SU-DHL-6 (cell line): ENCODE measurements around the gene OGDH.
A peak's percentile ranks its signal among the peaks of the same experiment; 100 is the strongest.

Source experiments
- H2AFZ ChIP-seq: fragments of 200-600 bp; sonication (generic); 2 replicates; pipeline ENCODE4 v1.6.1; 2014; ENCODE audit warnings: low read depth, mild to moderate bottlenecking, moderate library complexity, mixed read lengths, antibody characterized with exemption, low read length; ENCODE audit not compliant: severe bottlenecking
- H3F3A ChIP-seq: fragments of 200-600 bp; shearing (Covaris generic); 2 replicates; pipeline ENCODE4 v1.6.0; 2016; ENCODE audit warnings: antibody characterized with exemption, mild to moderate bottlenecking; ENCODE audit not compliant: insufficient read depth
- H3K27ac ChIP-seq: fragments of 200-600 bp; sonication (generic); 2 replicates; pipeline ENCODE4 v1.5.1; 2016; ENCODE audit warnings: low read depth, mild to moderate bottlenecking, low read length, moderate library complexity, mixed read lengths
- H3K27me3 ChIP-seq: fragments of 200-600 bp; sonication (generic), shearing (Covaris generic); 2 replicates; pipeline ENCODE4 v1.6.0; 2014; ENCODE audit warnings: mild to moderate bottlenecking, low read length
- H3K36me3 ChIP-seq: fragments of 200-600 bp; sonication (generic); 2 replicates; pipeline ENCODE4 v1.6.1; 2014; ENCODE audit warnings: mild to moderate bottlenecking, low read length, mixed read lengths
- H3K4me2 ChIP-seq: fragments of 300-600, 200-600 bp; shearing (Covaris generic), sonication (generic); 2 replicates; pipeline ENCODE4 v1.6.0; 2014; ENCODE audit warnings: low read length, low read depth, mild to moderate bottlenecking; ENCODE audit not compliant: poor library complexity, severe bottlenecking
- H3K4me3 ChIP-seq: fragments of 200-600 bp; sonication (generic); 2 replicates; pipeline ENCODE4 v1.5.1; 2014; ENCODE audit warnings: antibody characterized with exemption, low read length, mild to moderate bottlenecking, mixed read lengths; ENCODE audit not compliant: insufficient read depth, poor library complexity, severe bottlenecking
- H3K79me2 ChIP-seq: fragments of 200-600 bp; sonication (generic); 2 replicates; pipeline ENCODE4 v1.6.1; 2014; ENCODE audit warnings: mild to moderate bottlenecking, low read length, moderate library complexity; ENCODE audit not compliant: insufficient read depth
- H3K9ac ChIP-seq: fragments of 200-600 bp; sonication (generic); 2 replicates; pipeline ENCODE4 v1.7.0; 2014; ENCODE audit warnings: mild to moderate bottlenecking, low read length
- H3K9me2 ChIP-seq: fragments of 200-600 bp; sonication (generic); replicated peaks from 2 replicates; pipeline ENCODE4 v1.6.1; 2014; ENCODE audit warnings: low read length; ENCODE audit not compliant: insufficient read depth
- H3K9me3 ChIP-seq: fragments of 200-600 bp; sonication (generic); 2 replicates; pipeline ENCODE4 v1.6.1; 2014; ENCODE audit warnings: low read length, mixed read lengths; ENCODE audit not compliant: insufficient read depth
- H4K20me1 ChIP-seq: fragments of 200-600 bp; sonication (generic); 2 replicates; pipeline ENCODE4 v1.6.1; 2014; ENCODE audit warnings: low read depth, mild to moderate bottlenecking, antibody characterized with exemption, low read length, moderate library complexity, mixed read lengths
- CTCF ChIP-seq: fragments of 200-600 bp; sonication (generic); IDR thresholded peaks from one replicate; pipeline ENCODE4 v1.5.1; 2017; ENCODE audit warnings: antibody characterized with exemption, mild to moderate bottlenecking, low read length, moderate library complexity; ENCODE audit not compliant: insufficient read depth, poor library complexity, severe bottlenecking
- EZH2phosphoT487 ChIP-seq: fragments of 200-600 bp; sonication (generic), shearing (Covaris generic); conservative IDR thresholded peaks from 2 replicates; pipeline ENCODE4 v1.6.1; 2018; ENCODE audit warnings: mild to moderate bottlenecking, antibody characterized with exemption, low read length, moderate library complexity, mixed read lengths

The OGDH gene

GRCh38 chr7:44569959-44570358 lies 36.5 kb upstream of the OGDH start:
- Histone ChIP-seq H3K9me3 (no peaks in the 10 kb centered on the region), H3K9ac (no peak overlapping the region), H4K20me1 (no peaks in the 10 kb centered on the region), H3K4me3 (no peak overlapping the region), H3K4me2 (no peak overlapping the region), H3K27ac (no peak overlapping the region), H3K79me2 (peaks cover 37% of the 10 kb centered on the region), H3K36me3 (peaks cover 25% of the 10 kb centered on the region), H3K9me2 (no peaks in the 10 kb centered on the region), H3K27me3 (no peaks in the 10 kb centered on the region), H2AFZ (no peak overlapping the region), H3F3A (0 out of 2 replicates have a peak, but pooled peaks cover 3% of the 10 kb centered on the region)
- TF ChIP-seq EZH2phosphoT487 (no peak), CTCF (no peak)

GRCh38 chr7:44572771-44573170 lies 33.7 kb upstream of the OGDH start:
- Histone ChIP-seq H4K20me1 (no peaks in the 10 kb centered on the region), H3K27me3 (no peaks in the 10 kb centered on the region), H3K4me3 (peak overlapping the region; percentile 77), H3K36me3 (peaks cover 21% of the 10 kb centered on the region), H3K4me2 (peak overlapping the region; percentile 73), H3F3A (peaks cover 4% of the 10 kb centered on the region; the same call in 1 of the 2 replicates), H3K9ac (peak overlapping the region; percentile 76), H2AFZ (no peak overlapping the region), H3K79me2 (peaks cover 40% of the 10 kb centered on the region), H3K27ac (no peak overlapping the region), H3K9me3 (no peaks in the 10 kb centered on the region), H3K9me2 (no peaks in the 10 kb centered on the region)
- TF ChIP-seq EZH2phosphoT487 = no peak
- no peak for TF ChIP-seq CTCF

GRCh38 chr7:44573464-44574286 lies 32.8 kb upstream of the OGDH start, which contains the start of gene DDX56:
Gene DDX56 (minus strand): TSS chr7:44573908. CDS start chr7:44573895, 13 bp downstream.
- peaks cover 40% of the 10 kb centered on the region for H3K79me2 ChIP-seq

More at GRCh38 chr7:44573464-44574286, 32.8 kb upstream of the OGDH start, which contains the start of gene DDX56:
- Histone ChIP-seq H3K27me3 (no peaks in the 10 kb centered on the region), H3K27ac (peak within 1 kb of the TSS; percentile 34), H3F3A (peaks cover 4% of the 10 kb centered on the region; the same call in 1 of the 2 replicates), H3K36me3 (peaks cover 17% of the 10 kb centered on the region), H4K20me1 (no peaks in the 10 kb centered on the region), H3K9me3 (no peaks in the 10 kb centered on the region), H3K9ac (peak within 1 kb of the TSS; percentile 76), H3K4me3 (peak within 1 kb of the TSS; percentile 77), H3K9me2 (no peaks in the 10 kb centered on the region), H3K4me2 (peak within 1 kb of the TSS; percentile 73), H2AFZ (peak within 1 kb of the TSS; percentile 34)
- TF ChIP-seq CTCF (no peak), EZH2phosphoT487 (no peak)
